GM12878 (cell line): ENCODE data around the gene LMF1. TPM values are rescaled to one million over a fixed set of nuclear protein-coding genes. Genes with fewer than 3 reads are reported as not detected.

ENCODE experiments used
- ATAC-seq: fragments of 200-7000 bp; cut with Tn5 transposase; 3 replicates; pipeline ENCODE4 v1.9.1; 2020; ENCODE audit warnings: mild to moderate bottlenecking, moderate library complexity
- BruUV-seq: library from RNA; stranded (reverse); fragments of 400-500 nt; replicated peaks from 2 replicates; lab custom pipeline; 2021; lab: Mats Ljungman, UMichigan
- CTCF ChIA-PET: fragments of 300-600 bp; sonication (Branson Sonifier 250); formaldehyde crosslinking; extraction: SDS; loops from one replicate; lab custom pipeline; 2021; ENCODE audit warnings: inconsistent platforms; lab: Yijun Ruan, JAX
- POLR2A ChIA-PET: fragments of 350-600 bp; formaldehyde crosslinking; extraction: SDS; loops from one replicate; lab custom pipeline; 2021; ENCODE audit warnings: inconsistent platforms; lab: Charles Lee
- RAD21 ChIA-PET: fragments of 300-600 bp; sonication (Branson Sonifier 250); formaldehyde crosslinking; loops from one replicate; lab custom pipeline; 2023; ENCODE audit warnings: antibody characterized with exemption; ENCODE audit not compliant: unreplicated experiment; lab: Charles Lee
- SMC1A ChIA-PET: fragments of 300-600 bp; sonication (Branson Sonifier 250); formaldehyde crosslinking; loops from one replicate; lab custom pipeline; 2023; ENCODE audit not compliant: unreplicated experiment, uncharacterized antibody; lab: Charles Lee
- DNase-seq: peaks from one replicate; pipeline ENCODE4 v3.0.0-alpha.2; 2011; ENCODE audit warnings: low read depth, low spot score
- FAIRE-seq: peaks from 3 replicates; lab custom pipeline; 2011; peaks lifted over from hg19 to GRCh38; lab: Jason Lieb, UNC
- H2AFZ ChIP-seq: 2 replicates; pipeline ENCODE4 v1.6.0; 2011; ENCODE audit warnings: low read depth, low read length, control low read depth; ENCODE audit not compliant: control insufficient read depth
- H3K27ac ChIP-seq: 2 replicates; pipeline ENCODE4 v1.5.1; 2011; ENCODE audit warnings: control low read depth; ENCODE audit not compliant: control insufficient read depth, insufficient read depth
- H3K27me3 ChIP-seq, 2 experiments: replicated peaks in 1 of 2; 2 replicates each; pipeline versions ENCODE4 v1.6.0 to v1.6.1; 2011; ENCODE audit warnings: low read length in 1 of 2; ENCODE audit not compliant: control insufficient read depth in 2 of 2, insufficient read depth in 2 of 2
- H3K36me3 ChIP-seq, 2 experiments: 2 replicates each; pipeline ENCODE4 v1.5.1; 2011; ENCODE audit warnings: low read length in 1 of 2; ENCODE audit not compliant: control insufficient read depth in 2 of 2, insufficient read depth in 2 of 2
- H3K4me1 ChIP-seq: 2 replicates; pipeline ENCODE4 v1.6.1; 2011; ENCODE audit warnings: mild to moderate bottlenecking, low read length, moderate library complexity, mixed read lengths; ENCODE audit not compliant: control insufficient read depth, insufficient read depth
- H3K4me2 ChIP-seq: 2 replicates; pipeline ENCODE4 v1.6.0; 2011; ENCODE audit warnings: control low read depth; ENCODE audit not compliant: control insufficient read depth, insufficient read depth
- H3K4me3 ChIP-seq: fragments of 200-600 bp; sonication (generic); 2 replicates; pipeline ENCODE4 v1.5.1; 2016
- H3K79me2 ChIP-seq: 2 replicates; pipeline ENCODE4 v1.6.0; 2011; ENCODE audit warnings: low read length; ENCODE audit not compliant: control insufficient read depth, insufficient read depth
- H3K9ac ChIP-seq: 2 replicates; pipeline ENCODE4 v1.8.0; 2011; ENCODE audit warnings: low read length, control low read depth, mixed read lengths; ENCODE audit not compliant: control insufficient read depth, insufficient read depth
- H3K9me3 ChIP-seq: replicated peaks from 3 replicates; pipeline ENCODE4 v1.5.1; 2011; ENCODE audit warnings: mild to moderate bottlenecking, low read length; ENCODE audit not compliant: control insufficient read depth, insufficient read depth
- H4K20me1 ChIP-seq: 2 replicates; pipeline ENCODE4 v1.6.0; 2011; ENCODE audit not compliant: control insufficient read depth, insufficient read depth
- ASH2L ChIP-seq: fragments of 300-600, 200-600 bp; sonication (generic); IDR thresholded peaks from 2 replicates; pipeline ENCODE4 v1.6.1; 2017; ENCODE audit warnings: low read depth, mild to moderate bottlenecking, borderline replicate concordance
- BCL11A ChIP-seq: IDR thresholded peaks from 2 replicates; pipeline ENCODE4 v1.6.1; 2011; ENCODE audit warnings: low read depth, low read length
- CEBPB ChIP-seq, 2 experiments: fragments of 150-350 bp in 1 of 2; IDR thresholded peaks; 2 replicates each; pipeline ENCODE4 v1.6.1; 2012 to 2014; ENCODE audit warnings: low read depth in 2 of 2, low read length in 2 of 2, borderline replicate concordance in 1 of 2, inconsistent platforms in 1 of 2
- CHD1 ChIP-seq: IDR thresholded peaks from 2 replicates; pipeline ENCODE4 v1.6.1; 2012; ENCODE audit warnings: low read depth, low read length, improper control_type of control experiment
- ESRRA ChIP-seq: IDR thresholded peaks from 2 replicates; pipeline ENCODE4 v1.6.1; 2012; ENCODE audit warnings: mild to moderate bottlenecking, low read length, improper control_type of control experiment
- MEF2A ChIP-seq: IDR thresholded peaks from 2 replicates; pipeline ENCODE4 v1.6.1; 2011; ENCODE audit warnings: low read depth, mild to moderate bottlenecking, low read length, moderate library complexity; ENCODE audit not compliant: insufficient read depth
- PAX5 ChIP-seq: IDR thresholded peaks from 2 replicates; pipeline ENCODE4 v1.6.1; 2011; ENCODE audit warnings: low read depth, low read length, borderline replicate concordance
- POLR2AphosphoS5 ChIP-seq: IDR thresholded peaks from 2 replicates; pipeline ENCODE4 v1.6.1; 2011; ENCODE audit warnings: mild to moderate bottlenecking, low read length, inconsistent platforms
- RCOR1 ChIP-seq: conservative IDR thresholded peaks from 2 replicates; pipeline ENCODE4 v1.6.1; 2012; ENCODE audit warnings: low read depth, low read length, improper control_type of control experiment
- WGBS: methylation state at CpG from one replicate; pipeline ENCODE4 v1.1.6; 2016; ENCODE audit warnings: low lambda C conversion rate; ENCODE audit not compliant: insufficient replicate concordance, insufficient coverage; ENCODE audit errors: missing lambda C conversion rate; 5-methylcytosine and 5-hydroxymethylcytosine counted together
- in situ Hi-C: fragments of 300-500 bp; cut with MboI; formaldehyde crosslinking; loops from 9 replicates; pipeline ENCODE4 v1.14.3; 2018; ENCODE audit warnings: mixed read lengths
- intact Hi-C: fragments of 100-400 bp; cut with micrococcal nuclease; formaldehyde crosslinking; loops from one replicate; pipeline ENCODE4 v1.14.2; 2022; ENCODE audit not compliant: unreplicated experiment
- polyA plus RNA-seq, 11 experiments: library from polyadenylated mRNA; depleted of rRNA in 4 of 11; unstranded in 6 of 11; stranded (reverse) in 5 of 11; fragments of >200 nt; fragmentation: Nextera tagmentation in 4 of 11; fragmentation: Illumina TruSeq in 1 of 11; extraction: Ambion mirVana in 4 of 11; extraction: Trizol in 1 of 11; gene quantifications; 1 replicate in 1 of 11; 2 replicates in 10 of 11; pipeline versions ENCODE4 v1.2.1 to v1.2.3, GENCODE V29; 2011 to 2016; ENCODE audit warnings: inconsistent platforms in 2 of 11, missing spikeins in 2 of 11, low read depth in 1 of 11
- total RNA-seq, 4 experiments: library from RNA; depleted of rRNA in 3 of 4; stranded (reverse); fragments of >200 nt in 3 of 4; fragmentation: Illumina TruSeq in 1 of 4; extraction: Trizol in 1 of 4; gene quantifications; 2 replicates each; pipeline versions ENCODE4 v1.2.1 to v1.2.3, GENCODE V29; 2013 to 2021
- TF ChIP-seq, protein P1 (sequence below): IDR thresholded peaks from 2 replicates; pipeline ENCODE4 v1.6.1; 2012; ENCODE audit warnings: low read depth, low read length, improper control_type of control experiment
- TF ChIP-seq, protein P2 (sequence below): IDR thresholded peaks from 2 replicates; pipeline ENCODE4 v1.6.1; 2012; ENCODE audit warnings: low read depth, low read length, improper control_type of control experiment

LMF1 gene
- total and polyA plus RNA-seq, 10 of the 15 experiments (the other 5 are each of a cell fraction or from before 2014, with no cell fraction given) = 0.18 to 3.2 (median 1.4) TPM; not detected in 1

DNA sequence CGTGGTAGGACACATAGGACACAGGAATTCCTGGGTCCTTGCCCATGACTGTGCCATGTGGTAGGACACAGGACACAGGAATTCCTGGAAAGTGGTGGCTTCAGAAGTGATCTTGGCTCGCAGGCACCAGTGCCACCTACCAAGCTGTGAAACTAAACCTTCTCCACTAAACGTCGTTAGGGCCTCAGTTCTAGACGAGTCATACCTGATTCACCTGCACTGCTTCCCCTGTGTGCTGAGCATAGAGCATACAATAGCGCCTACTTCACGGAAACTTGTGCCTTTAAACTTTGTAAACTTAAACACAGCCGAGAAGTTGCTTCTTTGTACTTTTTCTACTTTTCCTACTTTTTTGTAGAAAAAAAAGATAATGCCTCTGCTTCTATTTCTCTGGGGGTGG, 15.6 kb upstream of the LMF1 start:
- no TSS peak for BruUV-seq
- ATAC-seq (no peak), FAIRE-seq (no peak), DNase-seq (no peak)
- ChIA-PET CTCF (no interaction called here), POLR2A (no interaction called here), RAD21 (no interaction called here), SMC1A (no interaction called here)
- WGBS = 33% methylated on average over 8 of the region's 8 CpGs
- Histone ChIP-seq H3K27ac (no peak overlapping the region), H3K4me3 (no peak overlapping the region), H3K79me2 (no peaks in the 10 kb centered on the region), H3K9me3 (no peaks in the 10 kb centered on the region), H3K4me2 (no peak overlapping the region), H3K36me3 (no peaks in the 10 kb centered on the region), H2AFZ (no peak overlapping the region), H3K4me1 (no peaks in the 10 kb centered on the region), H3K9ac (no peak overlapping the region), H4K20me1 (no peaks in the 10 kb centered on the region), H3K27me3 (no peaks in the 10 kb centered on the region)
- intact Hi-C loops (no loop called here), in situ Hi-C loops (no loop called here)
- no peak for TF ChIP-seq ASH2L
- TF ChIP-seq BCL11A = no peak
- no peak for TF ChIP-seq PAX5
- TF ChIP-seq MEF2A = no peak
- TF ChIP-seq ESRRA = no peak
- TF ChIP-seq CEBPB (IDR thresholded peaks at IDR 0.05; ENCODE audit: borderline replicate concordance in 1 of 2, low read depth in 2 of 2, low read length in 2 of 2) = no peak
- TF ChIP-seq CHD1 = no peak
- TF ChIP-seq, protein P1, sequence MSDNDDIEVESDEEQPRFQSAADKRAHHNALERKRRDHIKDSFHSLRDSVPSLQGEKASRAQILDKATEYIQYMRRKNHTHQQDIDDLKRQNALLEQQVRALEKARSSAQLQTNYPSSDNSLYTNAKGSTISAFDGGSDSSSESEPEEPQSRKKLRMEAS = no peak

DNA sequence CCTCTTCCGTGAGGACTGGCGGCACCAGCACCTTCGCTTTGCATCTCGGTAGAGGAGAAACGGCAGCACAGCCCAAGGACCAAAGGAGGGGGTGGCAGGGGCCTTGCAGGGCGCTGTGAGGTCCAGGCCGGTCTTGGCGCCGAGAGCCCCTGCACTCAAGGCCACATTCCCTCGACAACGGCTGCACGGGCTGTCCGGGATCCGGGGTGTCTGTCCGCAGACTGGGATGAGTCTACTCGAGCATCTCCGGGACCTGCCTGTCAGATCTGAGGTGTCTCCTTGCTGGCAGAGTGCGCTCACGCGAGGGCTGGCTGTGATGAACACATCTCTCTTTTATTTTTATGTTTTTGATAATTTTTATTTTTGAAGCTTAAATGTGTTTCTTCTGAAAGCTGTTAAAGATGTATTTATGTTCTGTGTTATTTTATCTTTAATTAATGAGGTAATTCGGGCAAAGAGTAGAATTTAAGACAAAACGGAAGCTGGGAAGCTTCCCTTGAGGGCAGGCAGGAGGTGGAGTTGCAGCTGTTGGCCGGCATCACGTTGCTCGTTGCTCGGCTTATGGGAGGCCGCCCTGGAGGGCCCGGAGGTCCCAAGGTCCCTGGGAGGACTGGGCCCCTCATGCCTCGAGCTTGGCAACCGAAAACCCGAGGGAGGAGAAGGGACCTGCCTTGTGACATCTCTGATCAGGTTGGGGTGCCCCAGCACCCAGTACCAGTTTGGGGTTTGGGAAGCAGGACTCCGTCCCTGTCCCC, 15.0 kb upstream of the LMF1 start:
- Histone ChIP-seq H3K9ac (no peak overlapping the region), H2AFZ (no peak overlapping the region), H3K9me3 (no peaks in the 10 kb centered on the region), H3K4me2 (no peak overlapping the region), H3K36me3 (no peaks in the 10 kb centered on the region), H3K27ac (no peak overlapping the region), H3K4me1 (no peaks in the 10 kb centered on the region), H3K27me3 (no peaks in the 10 kb centered on the region), H3K79me2 (no peaks in the 10 kb centered on the region), H3K4me3 (no peak overlapping the region), H4K20me1 (no peaks in the 10 kb centered on the region)
- RAD21 ChIA-PET = no interaction called here
- DNase-seq (no peak), ATAC-seq (no peak), FAIRE-seq (no peak)
- in situ Hi-C loops = no loop called here
- SMC1A ChIA-PET = no interaction called here
- TF ChIP-seq, protein P2, sequence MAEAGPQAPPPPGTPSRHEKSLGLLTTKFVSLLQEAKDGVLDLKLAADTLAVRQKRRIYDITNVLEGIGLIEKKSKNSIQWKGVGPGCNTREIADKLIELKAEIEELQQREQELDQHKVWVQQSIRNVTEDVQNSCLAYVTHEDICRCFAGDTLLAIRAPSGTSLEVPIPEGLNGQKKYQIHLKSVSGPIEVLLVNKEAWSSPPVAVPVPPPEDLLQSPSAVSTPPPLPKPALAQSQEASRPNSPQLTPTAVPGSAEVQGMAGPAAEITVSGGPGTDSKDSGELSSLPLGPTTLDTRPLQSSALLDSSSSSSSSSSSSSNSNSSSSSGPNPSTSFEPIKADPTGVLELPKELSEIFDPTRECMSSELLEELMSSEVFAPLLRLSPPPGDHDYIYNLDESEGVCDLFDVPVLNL = no peak
- TF ChIP-seq RCOR1 (no peak), POLR2AphosphoS5 (no peak)
- TF ChIP-seq, protein P1 = no peak
- no TSS peak for BruUV-seq
- CTCF ChIA-PET = no interaction called here
- POLR2A ChIA-PET = no interaction called here
- 62% methylated on average over 29 of the region's 32 CpGs for WGBS
- intact Hi-C loops = no loop called here
